Hepatocyte (in vitro differentiated cells): ENCODE results near the gene SFMBT2. TPM values are rescaled to one million over a fixed set of nuclear protein-coding genes. Genes with fewer than 3 reads are reported as not detected.
A peak's percentile ranks its signal among the peaks of the same experiment; 100 is the strongest.

Experiments
- DNase-seq: peaks from one replicate; pipeline ENCODE4 v3.0.0-alpha.2; 2016; ENCODE audit warnings: low spot score
- H2AFZ ChIP-seq: fragments of 200-600 bp; sonication (generic); 2 replicates; pipeline ENCODE4 v1.6.0; 2016; ENCODE audit warnings: antibody characterized with exemption, mild to moderate bottlenecking
- H3K27ac ChIP-seq: fragments of 200-600 bp; sonication (generic); 2 replicates; pipeline ENCODE4 v1.5.1; 2016; ENCODE audit warnings: mild to moderate bottlenecking
- H3K27me3 ChIP-seq: fragments of 200-600 bp; sonication (generic); 2 replicates; pipeline ENCODE4 v1.6.1; 2016
- H3K36me3 ChIP-seq: fragments of 200-600 bp; sonication (generic); replicated peaks from 2 replicates; pipeline ENCODE4 v1.5.1; 2016; ENCODE audit warnings: low read depth; ENCODE audit not compliant: insufficient read depth
- H3K4me1 ChIP-seq: fragments of 200-600 bp; sonication (generic); 2 replicates; pipeline ENCODE4 v1.5.1; 2016; ENCODE audit warnings: mild to moderate bottlenecking, moderate library complexity; ENCODE audit not compliant: insufficient read depth
- H3K4me2 ChIP-seq: fragments of 200-600 bp; sonication (generic); 2 replicates; pipeline ENCODE4 v1.6.0; 2016
- H3K4me3 ChIP-seq: fragments of 200-600 bp; sonication (generic); 2 replicates; pipeline ENCODE4 v1.5.1; 2016; ENCODE audit warnings: mild to moderate bottlenecking
- H3K79me2 ChIP-seq: fragments of 200-600 bp; sonication (generic); 2 replicates; pipeline ENCODE4 v1.6.0; 2017; ENCODE audit warnings: mild to moderate bottlenecking
- H3K9me2 ChIP-seq: fragments of 200-600 bp; sonication (generic); replicated peaks from 2 replicates; pipeline ENCODE4 v1.6.0; 2017; ENCODE audit warnings: mild to moderate bottlenecking; ENCODE audit not compliant: insufficient read depth
- H3K9me3 ChIP-seq: fragments of 200-600 bp; sonication (generic); 2 replicates; pipeline ENCODE4 v1.5.1; 2016; ENCODE audit warnings: low read depth, mild to moderate bottlenecking
- H4K20me1 ChIP-seq: fragments of 200-600 bp; sonication (generic); 2 replicates; pipeline ENCODE4 v1.6.0; 2016; ENCODE audit warnings: mild to moderate bottlenecking; ENCODE audit not compliant: insufficient read depth, poor library complexity, severe bottlenecking
- CTCF ChIP-seq: fragments of 200-600 bp; sonication (generic); IDR thresholded peaks from 2 replicates; pipeline ENCODE4 v1.5.1; 2016; ENCODE audit warnings: antibody characterized with exemption, mild to moderate bottlenecking; ENCODE audit not compliant: poor library complexity
- EZH2 ChIP-seq: fragments of 200-600 bp; sonication (generic); IDR thresholded peaks from 2 replicates; pipeline ENCODE4 v1.6.1; 2016; ENCODE audit warnings: antibody characterized with exemption, mild to moderate bottlenecking, borderline replicate concordance
- EZH2phosphoT487 ChIP-seq: fragments of 200-600 bp; sonication (generic); IDR thresholded peaks from one replicate; pipeline ENCODE4 v1.6.1; 2018; ENCODE audit warnings: antibody characterized with exemption, mild to moderate bottlenecking, low read depth, moderate library complexity; ENCODE audit not compliant: unreplicated experiment, severe bottlenecking
- WGBS: methylation state at CpG from one replicate; pipeline ENCODE4 v1.1.6; 2016; ENCODE audit warnings: low lambda C conversion rate; ENCODE audit errors: missing lambda C conversion rate; 5-methylcytosine and 5-hydroxymethylcytosine counted together
- polyA plus RNA-seq: library from polyadenylated mRNA; unstranded; fragments of >200 nt; fragmentation: Nextera tagmentation; extraction: Ambion mirVana; gene quantifications from 2 replicates; pipeline ENCODE4 v1.2.1, GENCODE V29; 2016
- total RNA-seq: library from RNA; depleted of rRNA; stranded (reverse); fragments of >200 nt; gene quantifications from 2 replicates; pipeline ENCODE4 v1.2.3, GENCODE V29; 2014

The SFMBT2 gene
- total and polyA plus RNA-seq, 2 experiments from 2014 or later, result 1.1 to 3.8 TPM

DNA sequence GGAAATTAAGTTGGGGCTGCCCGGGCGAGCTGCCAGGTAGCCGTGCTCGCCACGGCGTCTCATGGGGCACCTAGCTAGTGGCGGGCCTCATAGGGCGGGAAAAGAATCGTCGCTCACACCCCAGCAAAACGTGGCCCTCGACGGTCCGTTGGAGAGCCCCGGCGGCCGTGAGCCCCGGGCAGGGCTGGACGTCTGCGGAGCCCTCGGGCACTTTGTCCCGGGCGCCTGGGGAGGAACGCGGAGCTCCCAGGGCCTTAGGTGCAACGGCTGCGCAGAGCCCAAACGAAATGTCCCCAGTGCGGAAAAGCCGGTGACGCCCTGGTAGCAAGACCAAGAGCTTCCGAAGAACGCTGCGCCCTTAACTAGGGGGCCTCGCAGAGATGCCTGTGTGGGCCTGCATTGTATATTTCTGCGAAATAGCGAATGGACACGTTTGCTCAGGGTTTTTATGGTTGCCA is 866 bp upstream of the SFMBT2 start:
- no peaks in the 10 kb centered on the region for H3K9me2 ChIP-seq
- peaks cover 28% of the 10 kb centered on the region for H3K4me1 ChIP-seq
- no peaks in the 10 kb centered on the region for H4K20me1 ChIP-seq
- no peaks in the 10 kb centered on the region for H3K9me3 ChIP-seq
- peak overlapping the region; percentile 81 for H3K4me3 ChIP-seq
- H3K27ac ChIP-seq, result no peak overlapping the region
- no peaks in the 10 kb centered on the region for H3K36me3 ChIP-seq
- peak; percentile 10 for DNase-seq
- H3K27me3 ChIP-seq, result peaks cover 59% of the 10 kb centered on the region
- H3K4me2 ChIP-seq, result peak overlapping the region; percentile 98
- H3K79me2 ChIP-seq, result peaks cover 4% of the 10 kb centered on the region
- peak overlapping the region; percentile 61 for H2AFZ ChIP-seq
- TF ChIP-seq EZH2phosphoT487 (no peak), EZH2 (no peak), CTCF (no peak)
- 3% methylated on average over 38 of the region's 38 CpGs for WGBS

DNA sequence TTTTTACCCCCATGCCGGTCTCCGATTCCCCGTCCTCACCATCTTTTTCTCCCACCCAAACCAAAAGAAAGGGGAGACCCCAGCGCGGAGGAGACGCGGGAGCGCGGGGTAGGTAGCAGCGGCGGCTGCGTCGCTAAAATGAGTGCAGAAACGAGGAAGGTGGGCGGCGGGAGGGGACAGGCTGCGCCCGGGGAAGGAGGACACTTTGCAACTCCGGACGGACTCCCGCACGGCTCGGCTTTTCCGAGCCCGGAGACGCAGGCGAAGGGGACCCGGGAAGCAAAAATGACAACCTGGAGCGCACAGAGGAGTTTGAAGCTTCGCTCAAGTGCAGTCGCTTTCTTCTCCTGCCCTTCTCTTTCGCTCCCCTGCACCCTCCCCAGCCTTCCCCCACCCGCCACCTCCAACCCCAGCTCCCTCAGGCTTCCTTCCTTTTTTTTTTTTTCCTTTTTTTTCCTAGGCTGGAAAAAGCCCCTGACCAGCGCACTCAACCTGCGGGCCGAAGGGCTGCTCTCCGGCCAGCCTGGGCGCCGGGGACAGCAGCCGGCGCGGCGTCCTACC is 453 bp downstream of the SFMBT2 start:
- no peaks in the 10 kb centered on the region for H3K9me2 ChIP-seq
- no peaks in the 10 kb centered on the region for H3K36me3 ChIP-seq
- peak overlapping the region; percentile 81 for H3K4me3 ChIP-seq
- H3K4me1 ChIP-seq, result peaks cover 29% of the 10 kb centered on the region
- H3K27ac ChIP-seq, result peak overlapping the region; percentile 40
- peak overlapping the region; percentile 76 for H2AFZ ChIP-seq
- peaks cover 61% of the 10 kb centered on the region for H3K27me3 ChIP-seq
- peaks cover 13% of the 10 kb centered on the region for H3K79me2 ChIP-seq
- H3K9me3 ChIP-seq, result no peaks in the 10 kb centered on the region
- 2% methylated on average over 40 of the region's 43 CpGs for WGBS
- peak; percentile 33 for DNase-seq
- no peaks in the 10 kb centered on the region for H4K20me1 ChIP-seq
- TF ChIP-seq CTCF, result no peak
- no peak for TF ChIP-seq EZH2phosphoT487
- TF ChIP-seq EZH2, result no peak
- H3K4me2 ChIP-seq, result peak overlapping the region; percentile 98

- DNase-seq, result peak; percentile 17
- peaks cover 13% of the 10 kb centered on the region for H3K79me2 ChIP-seq
- H3K4me1 ChIP-seq, result peaks cover 29% of the 10 kb centered on the region
- H2AFZ ChIP-seq, result peak overlapping the region; percentile 76
- no peaks in the 10 kb centered on the region for H3K9me2 ChIP-seq
- H3K27me3 ChIP-seq, result peaks cover 57% of the 10 kb centered on the region
- TF ChIP-seq EZH2phosphoT487 (no peak), EZH2 (no peak), CTCF (no peak)
- peak overlapping the region; percentile 98 for H3K4me2 ChIP-seq
- no peaks in the 10 kb centered on the region for H3K36me3 ChIP-seq
- peak overlapping the region; percentile 40 for H3K27ac ChIP-seq
- WGBS, result under 1% methylated on average over 15 of the region's 15 CpGs
- peak overlapping the region; percentile 81 for H3K4me3 ChIP-seq
- no peaks in the 10 kb centered on the region for H3K9me3 ChIP-seq
- no peaks in the 10 kb centered on the region for H4K20me1 ChIP-seq
Measured at GRCh38 chr10:7409732-7410168, 1.1 kb downstream of the SFMBT2 start.
